HG02759 (cell line): ENCODE measurements around the gene RPS6KC1.
"Not testable (repeated sequence)": the region's sequence is repeated elsewhere in the genome, so short reads cannot be mapped to it uniquely, and the experiment has no call there.

Source experiments
- ATAC-seq: cut with Tn5 transposase; IDR thresholded peaks from one replicate; pipeline ENCODE4 v1.9.1; 2021; ENCODE audit warnings: mild to moderate bottlenecking, moderate library complexity; ENCODE audit not compliant: unreplicated experiment

The RPS6KC1 gene

GRCh38 chr1:213103377-213104306 lies 52.6 kb downstream of the RPS6KC1 start:
- peak; percentile 69 for ATAC-seq

GRCh38 chr1:213104604-213105003 lies 53.6 kb downstream of the RPS6KC1 start:
- no peak for ATAC-seq

- ATAC-seq = no peak
Observed at GRCh38 chr1:213106298-213106697, 55.3 kb downstream of the RPS6KC1 start.

- no peak for ATAC-seq
Observed at GRCh38 chr1:213107613-213108012, 56.6 kb downstream of the RPS6KC1 start.

- ATAC-seq = peak; percentile 72
Observed at GRCh38 chr1:213110349-213111300, 59.6 kb downstream of the RPS6KC1 start.

GRCh38 chr1:213111502-213111901 lies 60.5 kb downstream of the RPS6KC1 start:
- ATAC-seq = no peak

- ATAC-seq = not testable (repeated sequence)
Observed at GRCh38 chr1:213112723-213113122, 61.7 kb downstream of the RPS6KC1 start.

GRCh38 chr1:213117699-213118180 lies 66.7 kb downstream of the RPS6KC1 start:
- not testable (repeated sequence) for ATAC-seq

- ATAC-seq = no peak
Observed at GRCh38 chr1:213119794-213120193, 68.8 kb downstream of the RPS6KC1 start.

- no peak for ATAC-seq
Observed at GRCh38 chr1:213120386-213120785, 69.3 kb downstream of the RPS6KC1 start.

- ATAC-seq = no peak
Observed at GRCh38 chr1:213120961-213121360, 69.9 kb downstream of the RPS6KC1 start.

GRCh38 chr1:213122514-213122929 lies 71.5 kb downstream of the RPS6KC1 start:
- ATAC-seq = no peak

- ATAC-seq = no peak
Observed at GRCh38 chr1:213123087-213123486, 72.0 kb downstream of the RPS6KC1 start.

- ATAC-seq = no peak
Observed at GRCh38 chr1:213123536-213123935, 72.5 kb downstream of the RPS6KC1 start.

- no peak for ATAC-seq
Observed at GRCh38 chr1:213124590-213124989, 73.5 kb downstream of the RPS6KC1 start.

- no peak for ATAC-seq
Observed at GRCh38 chr1:213125643-213126042, 74.6 kb downstream of the RPS6KC1 start.

- ATAC-seq = no peak
Observed at GRCh38 chr1:213127074-213127473, 76.0 kb downstream of the RPS6KC1 start.

GRCh38 chr1:213131851-213132655 lies 81.0 kb downstream of the RPS6KC1 start:
- no peak for ATAC-seq

- ATAC-seq = no peak
Observed at GRCh38 chr1:213135572-213135971, 84.5 kb downstream of the RPS6KC1 start.

- no peak for ATAC-seq
Observed at GRCh38 chr1:213136190-213136917, 85.3 kb downstream of the RPS6KC1 start.
